Inflammatory macrophage treated with lipopolysaccharide for 4 hours (primary cell): ENCODE results near the gene THAP10.
"Not testable (repeated sequence)": the region's sequence is repeated elsewhere in the genome, so short reads cannot be mapped to it uniquely, and the experiment has no call there.

ENCODE experiments used
- DNase-seq: peaks from one replicate; pipeline ENCODE4 v3.0.0-alpha.2; 2020

Gene THAP10

DNA sequence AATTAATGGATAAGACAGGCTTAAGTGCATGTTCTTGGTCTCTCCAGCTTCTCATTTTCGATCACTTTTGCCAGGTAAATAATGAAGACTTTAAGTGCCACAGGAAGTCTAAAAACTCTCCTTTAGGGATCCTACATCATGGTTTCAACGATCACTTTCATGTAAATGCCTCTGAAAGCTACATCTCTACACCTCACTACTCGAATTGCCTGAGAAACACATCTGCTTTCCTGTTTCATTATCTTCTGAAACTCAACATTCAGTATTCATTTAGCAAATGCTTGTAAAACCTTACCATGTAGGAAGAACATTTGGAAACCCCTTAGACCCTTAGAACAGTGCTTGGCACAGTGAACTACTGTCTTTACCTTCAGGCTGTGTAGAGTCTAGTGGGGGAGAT is 16.2 kb downstream of the THAP10 start:
- no peak for DNase-seq

DNA sequence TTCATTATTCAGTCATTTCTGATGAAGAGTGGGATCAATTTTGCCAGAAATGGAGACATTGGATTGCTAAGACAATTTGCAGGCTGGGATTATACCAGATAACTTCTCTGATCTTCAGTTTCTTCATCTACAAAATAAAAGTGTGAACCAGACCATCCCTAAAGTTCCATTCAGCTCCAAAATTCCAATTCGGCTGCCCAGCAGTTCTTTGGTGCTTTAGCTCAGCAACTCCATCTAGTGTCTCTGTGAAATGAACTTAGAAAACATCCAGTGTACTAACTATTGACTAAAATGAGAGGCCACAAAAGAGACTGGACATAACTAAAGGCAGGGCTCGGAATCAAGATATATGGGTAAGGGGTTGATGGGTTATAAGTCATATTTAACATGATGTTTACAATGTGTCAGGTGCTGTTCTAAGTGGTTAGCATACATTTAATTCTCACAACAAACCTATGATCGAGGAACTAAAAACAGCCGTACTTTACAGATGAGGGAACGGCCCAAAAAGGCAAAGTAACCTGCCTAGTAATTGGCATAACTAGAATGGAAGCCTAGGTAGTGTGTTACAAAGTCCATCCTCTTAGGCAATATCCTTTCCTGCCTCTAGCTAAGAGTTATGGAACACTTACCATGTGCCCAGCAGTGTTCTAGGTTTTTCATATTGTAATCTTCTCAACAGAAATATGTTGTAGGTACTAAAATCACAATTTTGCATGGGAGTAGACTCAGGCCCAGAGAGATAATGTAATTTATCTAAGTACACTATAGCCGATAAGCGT is 17.0 kb downstream of the THAP10 start:
- DNase-seq, result no peak

DNA sequence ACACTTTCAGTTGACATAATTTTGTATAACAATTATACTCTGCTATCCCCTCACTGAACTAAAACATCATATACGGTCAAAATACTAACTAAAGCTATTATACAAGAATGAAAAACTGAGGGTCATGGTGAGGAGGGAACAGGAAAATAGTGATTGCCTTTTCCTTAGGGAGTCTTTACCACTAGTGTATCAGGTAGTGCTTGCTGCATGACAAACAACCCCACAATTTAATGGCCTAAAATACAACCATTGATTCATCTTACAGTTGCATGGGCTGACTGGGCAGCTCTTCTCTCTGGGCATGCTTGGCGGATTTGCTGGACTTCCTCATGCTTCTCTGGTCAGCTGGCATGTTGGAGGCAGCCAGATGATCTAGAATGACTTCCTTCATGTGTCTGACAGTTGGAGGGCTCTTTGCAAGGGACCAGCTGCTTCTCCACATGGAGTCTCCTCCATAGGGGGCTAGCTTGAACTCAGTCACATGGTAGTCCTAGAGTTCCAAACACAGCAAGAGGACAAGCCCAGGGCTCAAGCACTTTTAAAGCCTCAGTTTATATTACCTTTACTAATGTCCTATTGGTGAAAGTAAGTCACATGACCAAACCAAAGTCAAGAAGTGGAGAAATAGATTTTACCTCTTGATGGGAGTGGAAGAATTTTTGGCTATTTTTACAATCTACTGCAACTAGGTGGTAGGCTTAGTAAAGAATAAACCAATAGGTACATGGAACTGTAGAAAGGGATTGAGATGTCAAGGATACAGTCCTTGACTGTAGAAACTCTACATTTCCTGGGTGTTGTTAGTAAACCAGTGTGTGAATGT is 18.8 kb downstream of the THAP10 start:
- no peak for DNase-seq

DNA sequence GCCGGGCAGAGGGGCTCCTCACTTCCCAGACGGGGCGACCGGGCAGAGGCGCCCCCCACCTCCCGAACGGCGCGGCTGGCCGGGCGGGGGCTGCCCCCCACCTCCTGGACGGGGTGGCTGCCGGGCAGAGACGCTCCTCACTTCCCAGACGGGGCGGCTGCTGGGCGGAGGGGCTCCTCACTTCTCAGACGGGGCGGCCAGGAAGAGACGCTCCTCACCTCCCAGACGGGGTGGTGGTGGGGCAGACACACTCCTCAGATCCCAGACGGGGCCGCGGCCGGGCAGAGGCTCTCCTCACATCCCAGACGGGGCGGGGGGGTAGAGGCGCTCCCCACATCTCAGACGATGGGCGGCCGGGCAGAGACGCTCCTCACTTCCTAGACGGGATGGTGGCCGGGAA is 20.7 kb downstream of the THAP10 start:
- DNase-seq, result not testable (repeated sequence)

DNA sequence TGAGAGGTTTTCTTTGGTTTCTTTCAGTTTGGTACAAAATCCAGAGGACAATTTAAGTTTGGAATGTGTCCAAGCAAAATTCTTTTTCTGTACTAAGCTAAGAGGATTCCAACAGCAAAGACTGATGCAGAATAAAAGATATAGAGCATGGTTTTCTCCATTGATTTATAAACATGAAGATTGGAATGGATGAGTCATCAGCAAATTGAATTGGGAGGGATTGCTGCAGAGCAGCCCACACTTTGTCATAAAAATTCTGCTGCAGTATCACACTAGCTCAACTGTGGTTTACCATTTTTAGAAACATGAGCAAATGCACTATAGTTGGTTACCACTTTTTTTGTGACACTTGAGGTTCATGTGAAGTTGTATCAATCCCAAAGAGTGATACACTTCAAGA is 22.2 kb downstream of the THAP10 start:
- DNase-seq, result no peak

DNA sequence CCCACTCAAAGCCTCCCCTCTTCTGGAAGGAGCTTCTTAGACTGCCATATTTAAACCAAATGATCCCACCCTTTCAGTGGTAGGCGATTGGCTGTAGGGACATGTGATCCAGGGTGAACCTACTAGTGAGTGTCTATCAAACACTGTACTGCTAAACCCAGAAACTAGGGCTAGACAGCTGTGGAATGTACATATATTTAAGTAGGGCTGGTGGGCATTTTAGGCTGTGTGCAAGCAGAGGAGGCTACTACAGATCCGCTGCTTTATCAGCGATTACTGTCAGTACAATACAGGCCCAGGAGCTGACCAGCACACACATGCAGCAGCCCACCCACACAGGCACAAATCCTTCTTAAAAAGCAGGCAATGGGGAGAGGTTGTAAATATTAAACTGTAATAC is 22.9 kb downstream of the THAP10 start:
- DNase-seq, result no peak

DNA sequence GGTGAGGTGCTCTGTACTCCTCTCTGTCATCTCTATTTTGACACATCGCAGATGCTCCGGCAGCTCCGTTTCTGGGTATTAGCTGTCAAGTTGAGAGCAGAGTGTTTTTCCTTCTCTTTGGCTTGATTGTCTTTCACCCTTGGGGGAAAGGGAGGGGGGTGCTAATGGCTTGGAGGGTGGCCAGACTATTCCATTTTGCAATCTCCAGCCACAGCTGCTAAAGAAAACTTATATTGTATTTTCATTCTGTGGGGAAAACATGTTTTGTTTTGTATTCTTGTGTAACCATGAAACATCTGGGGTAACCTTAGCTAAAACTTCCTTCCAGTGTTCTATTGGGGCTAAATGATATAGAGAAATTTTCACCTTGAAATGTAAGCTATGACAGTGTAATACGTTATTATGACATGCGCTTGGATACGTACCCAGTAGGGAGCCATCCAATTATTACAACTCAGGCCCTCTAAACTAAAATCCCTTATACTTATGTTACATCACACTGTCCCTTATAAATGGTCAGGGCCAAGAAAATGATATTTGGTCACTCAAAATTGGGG is 24.2 kb downstream of the THAP10 start:
- DNase-seq, result no peak

DNA sequence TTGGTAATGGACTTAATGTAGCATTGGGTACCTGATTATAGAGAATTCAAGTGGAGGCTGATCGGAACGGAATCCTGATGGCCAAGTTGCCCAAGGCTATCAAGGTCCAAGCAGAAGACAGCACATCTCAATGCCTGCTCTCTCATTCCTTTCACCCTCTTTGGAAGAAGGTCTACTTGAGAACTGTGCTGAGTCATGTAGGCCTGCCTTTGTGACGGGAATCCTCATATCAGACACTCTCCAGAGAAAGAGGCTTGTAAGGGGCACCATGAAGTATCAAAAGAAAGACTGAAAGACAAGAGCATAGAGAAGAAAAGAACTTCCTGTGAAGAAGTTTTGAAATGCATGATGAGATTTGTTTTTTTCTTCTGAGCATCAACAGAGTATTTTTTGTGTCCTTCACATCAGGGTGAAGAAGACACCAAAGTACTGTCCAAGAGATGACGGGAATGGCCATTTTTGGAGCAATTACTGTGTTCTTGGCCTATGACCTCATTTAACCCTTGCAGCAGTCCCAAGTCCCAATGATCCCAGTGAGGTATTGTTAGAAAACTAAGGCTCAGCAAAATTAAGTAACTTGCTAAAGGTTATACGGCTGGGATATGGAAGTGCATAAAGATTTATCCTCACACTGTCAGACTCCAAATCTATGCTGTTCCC is 25.1 kb downstream of the THAP10 start:
- no peak for DNase-seq

DNA sequence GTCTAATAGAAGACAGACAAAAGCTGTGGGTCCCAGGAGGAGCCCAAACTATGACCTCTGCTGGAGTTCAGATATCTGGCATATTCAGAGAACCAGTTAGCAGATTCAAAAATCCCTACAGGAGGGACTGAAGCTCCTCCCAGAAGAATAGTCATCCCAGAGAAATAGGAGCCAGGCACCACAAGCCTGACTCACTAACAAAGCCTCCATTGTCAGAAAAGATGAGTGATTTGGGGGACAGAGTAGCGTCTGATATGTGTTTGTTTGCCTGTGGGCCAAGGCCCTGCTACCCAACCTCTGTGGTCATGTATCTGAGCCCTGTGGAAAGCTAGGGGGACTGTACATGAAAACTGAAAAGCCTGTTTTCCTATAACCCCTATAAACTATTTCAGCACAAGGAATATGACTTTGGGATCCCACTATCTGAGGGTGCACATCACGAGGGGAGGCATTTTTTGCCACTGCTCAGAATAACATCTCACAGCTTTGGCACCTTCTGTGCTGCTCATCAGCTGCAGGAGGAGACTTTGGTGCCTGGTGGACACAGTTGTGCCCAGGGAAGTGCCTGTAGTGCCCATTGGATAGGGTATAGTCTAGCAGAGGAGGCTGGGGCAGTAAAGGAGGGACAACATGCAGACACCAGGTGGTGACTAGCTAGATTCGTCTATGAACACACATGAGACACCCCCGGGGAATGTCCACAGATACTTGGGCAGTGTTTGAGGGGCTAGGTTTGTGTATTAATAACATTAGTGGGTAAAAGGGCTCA is 28.6 kb downstream of the THAP10 start:
- DNase-seq, result no peak

DNA sequence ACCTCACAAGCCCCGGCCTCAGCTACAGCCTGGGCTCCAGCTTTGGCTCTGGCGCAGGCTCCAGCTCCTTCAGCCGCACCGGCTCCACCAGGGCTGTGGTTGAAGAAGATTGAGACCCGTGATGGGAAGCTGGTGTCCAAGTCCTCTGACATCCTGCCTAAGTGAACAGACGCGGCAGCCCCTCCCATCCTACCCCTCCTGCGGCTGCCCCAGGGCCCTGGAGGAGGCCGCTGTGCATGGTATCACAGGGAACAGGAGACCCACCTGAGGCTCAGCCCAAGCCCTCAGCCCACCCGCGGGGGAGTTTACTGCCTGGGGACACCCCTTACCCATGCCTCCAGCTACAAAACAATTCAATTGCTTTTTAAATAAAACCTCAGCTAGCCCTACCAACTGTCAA is 32.2 kb downstream of the THAP10 start:
- no peak for DNase-seq

DNA sequence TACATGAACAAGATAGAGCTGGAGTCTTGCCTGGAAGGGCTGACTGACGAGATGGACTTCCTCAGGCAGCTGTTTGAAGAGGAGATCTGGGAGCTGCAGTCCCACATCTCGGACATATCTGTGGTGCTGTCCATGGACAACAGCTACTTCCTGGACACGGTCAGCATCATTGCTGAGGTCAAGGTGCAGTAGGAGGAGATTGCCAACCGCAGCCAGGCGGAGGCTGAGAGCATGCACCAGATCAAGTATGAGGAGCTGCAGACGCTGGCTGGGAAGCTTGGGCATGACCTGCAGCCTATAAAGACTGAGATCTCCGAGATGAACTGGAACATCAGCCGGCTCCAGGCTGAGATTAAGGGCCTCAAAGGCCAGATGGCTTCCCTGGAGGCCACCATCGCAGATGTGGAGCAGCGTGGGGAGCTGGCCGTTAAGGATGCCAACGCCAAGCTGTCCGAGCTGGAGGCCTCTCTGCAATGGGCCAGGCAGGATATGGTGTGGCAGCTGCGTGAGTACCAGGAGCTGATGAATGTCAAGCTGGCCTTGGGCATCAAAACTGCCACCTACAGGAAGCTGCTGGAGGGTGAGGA is 32.8 kb downstream of the THAP10 start:
- no peak for DNase-seq

DNA sequence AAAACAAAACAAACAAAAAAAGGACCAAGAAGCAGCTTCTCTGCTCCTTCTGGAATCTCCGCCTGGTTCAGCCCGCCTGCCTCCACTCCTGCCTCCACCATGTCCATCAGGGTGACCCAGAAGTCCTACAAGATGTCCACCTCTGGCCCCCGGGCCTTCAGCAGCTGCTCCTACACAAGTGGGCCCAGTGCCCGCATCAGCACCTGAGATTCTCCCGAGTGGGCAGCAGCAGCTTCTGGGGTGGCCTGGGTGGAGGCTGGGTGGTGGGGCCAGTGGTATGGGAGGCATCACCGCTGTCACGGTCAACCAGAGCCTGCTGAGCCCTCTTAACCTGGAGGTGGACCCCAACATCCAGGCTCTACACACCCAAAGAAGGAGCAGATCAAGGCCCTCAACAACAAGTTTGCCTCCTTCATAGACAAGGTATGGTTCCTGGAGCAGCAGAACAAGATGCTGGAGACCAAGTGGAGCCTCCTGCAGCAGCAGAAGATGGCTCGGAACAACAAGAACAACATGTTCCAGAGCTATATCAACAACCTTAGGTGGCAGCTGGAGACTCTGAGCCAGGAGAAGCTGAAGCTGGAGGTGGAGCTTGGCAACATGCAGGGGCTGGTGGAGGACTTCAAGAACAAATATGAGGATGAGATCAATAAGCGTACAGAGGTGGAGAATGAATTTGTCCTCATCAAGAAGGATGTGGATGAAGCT is 33.5 kb downstream of the THAP10 start:
- not testable (repeated sequence) for DNase-seq

DNA sequence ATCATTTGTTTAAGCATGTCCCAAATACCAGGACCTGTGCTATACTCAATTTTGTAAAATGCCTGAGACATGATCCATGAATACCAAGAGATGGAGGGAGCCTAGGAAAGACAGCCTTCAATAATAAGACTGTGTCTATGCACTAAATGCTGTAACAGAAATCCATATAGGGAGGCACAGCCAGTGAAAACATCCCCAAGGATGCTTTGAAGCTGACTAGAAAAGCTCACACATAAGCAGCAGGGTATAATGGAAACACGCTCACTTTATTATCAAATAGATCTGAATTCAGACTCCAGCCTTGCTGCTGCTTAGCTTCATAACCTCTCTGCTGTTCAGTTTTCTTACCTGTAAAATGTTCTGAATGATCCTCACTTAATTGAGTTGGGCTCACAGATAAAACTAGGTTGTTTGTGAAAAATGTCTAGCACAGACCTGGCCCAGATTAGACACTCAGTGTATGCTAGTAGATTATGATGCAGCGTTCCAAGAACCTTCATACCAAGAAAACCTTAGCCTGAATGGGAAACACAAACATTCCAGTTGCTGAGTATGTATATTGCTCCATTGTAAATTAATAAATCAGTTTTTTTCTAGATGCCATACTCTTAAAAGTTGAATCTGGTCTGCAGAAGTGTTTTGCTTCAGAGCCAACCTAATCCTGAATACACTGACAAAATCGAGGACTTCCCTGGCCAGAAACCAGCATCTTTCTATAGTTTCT is 34.5 kb downstream of the THAP10 start:
- DNase-seq, result no peak

DNA sequence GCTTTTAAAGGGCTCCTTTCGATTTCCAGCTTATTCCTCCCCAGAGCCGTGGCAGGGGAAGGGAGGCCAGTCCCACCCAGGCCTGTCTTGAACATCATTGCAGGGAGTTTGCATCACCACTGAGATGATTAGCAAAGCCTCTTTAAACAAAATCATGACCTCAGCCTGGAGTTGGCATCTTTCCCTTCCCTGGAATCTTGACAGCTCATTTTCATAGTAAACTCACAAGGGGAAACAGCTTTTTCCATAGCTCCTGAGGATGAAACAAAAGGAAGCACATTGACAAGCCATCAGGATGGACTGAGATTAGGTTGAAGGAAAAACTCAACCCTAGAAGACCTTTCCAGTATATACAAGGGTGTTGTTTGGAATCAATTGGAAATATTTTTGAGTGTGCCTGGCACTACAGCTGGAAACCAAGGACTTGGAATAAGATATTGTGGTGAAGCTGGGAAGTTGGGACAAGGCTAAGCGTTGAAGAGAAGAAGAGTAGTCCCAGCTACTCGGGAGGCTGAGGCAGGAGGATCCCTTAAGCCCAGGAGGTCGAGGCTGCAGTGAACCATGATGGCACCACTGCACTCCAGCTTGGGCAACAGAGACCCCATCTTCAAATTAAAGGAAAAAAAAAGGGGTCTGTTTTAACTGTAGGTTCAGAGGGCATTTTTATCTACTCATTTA is 35.2 kb downstream of the THAP10 start:
- no peak for DNase-seq

DNA sequence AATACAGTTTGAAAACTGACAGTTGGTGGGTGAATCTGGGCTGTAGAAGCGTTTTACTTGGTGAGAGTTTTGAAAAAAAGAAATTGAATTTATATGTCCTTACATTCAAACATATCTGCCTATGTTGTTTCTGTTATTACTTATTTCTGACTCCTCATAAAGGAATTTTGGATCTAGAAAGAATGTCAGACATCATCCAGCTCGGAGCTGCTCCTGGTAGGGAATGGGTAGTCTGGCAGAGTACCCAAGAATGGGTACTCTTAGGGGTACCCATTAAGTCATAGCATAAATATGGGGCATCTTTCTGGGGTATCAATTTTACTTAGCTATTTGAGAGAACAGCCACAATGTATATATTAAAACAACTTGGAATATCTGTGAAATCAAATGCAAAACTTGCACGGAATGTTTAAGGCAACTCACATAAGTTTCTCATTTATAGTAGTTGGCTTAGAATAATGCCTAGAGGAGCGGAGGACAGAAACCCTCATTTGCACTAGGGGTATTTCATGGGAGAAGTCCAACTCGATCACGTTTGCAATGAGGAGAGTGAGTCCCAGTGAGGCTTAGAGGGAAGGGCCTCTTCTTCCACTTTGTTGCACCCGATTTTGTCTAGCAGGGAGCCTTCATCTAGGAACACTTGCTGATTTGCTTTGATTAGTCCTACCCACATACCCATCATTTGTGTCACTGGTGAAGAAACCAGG is 35.9 kb downstream of the THAP10 start:
- DNase-seq, result no peak

DNA sequence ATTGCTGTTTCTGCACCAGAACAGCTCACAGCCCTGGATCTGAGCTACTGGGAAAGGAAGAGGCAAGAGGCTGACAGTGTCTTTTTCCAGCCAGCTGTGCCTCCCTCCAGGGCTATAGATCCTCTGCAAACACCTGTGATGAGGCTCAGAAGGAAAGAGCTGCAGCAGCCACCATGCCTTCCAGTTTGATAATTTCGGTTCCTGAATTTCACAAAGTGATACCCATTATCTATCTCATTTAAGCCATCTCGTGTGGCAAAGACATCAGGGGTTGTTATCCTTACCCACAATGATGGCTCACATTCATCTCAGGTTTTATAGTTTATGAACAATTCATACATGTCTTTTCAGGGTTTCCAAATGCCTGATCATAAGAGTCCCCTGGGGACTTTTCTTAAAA is 36.5 kb downstream of the THAP10 start:
- no peak for DNase-seq

DNA sequence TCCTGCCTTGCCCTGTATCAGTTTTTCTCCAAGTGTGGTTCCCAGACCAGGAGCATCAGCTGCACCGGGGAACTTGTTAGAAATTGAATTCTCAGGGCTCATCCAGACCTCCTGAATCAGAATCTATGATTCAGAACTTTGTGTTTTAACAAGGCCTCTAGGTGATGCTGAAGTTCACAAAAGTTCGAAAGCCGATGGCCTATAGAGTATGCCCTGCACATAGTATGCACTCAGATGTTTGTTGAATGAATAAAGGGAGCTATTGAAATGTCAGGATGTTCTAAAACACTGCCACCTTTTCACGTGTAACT is 37.6 kb downstream of the THAP10 start:
- DNase-seq, result no peak

DNA sequence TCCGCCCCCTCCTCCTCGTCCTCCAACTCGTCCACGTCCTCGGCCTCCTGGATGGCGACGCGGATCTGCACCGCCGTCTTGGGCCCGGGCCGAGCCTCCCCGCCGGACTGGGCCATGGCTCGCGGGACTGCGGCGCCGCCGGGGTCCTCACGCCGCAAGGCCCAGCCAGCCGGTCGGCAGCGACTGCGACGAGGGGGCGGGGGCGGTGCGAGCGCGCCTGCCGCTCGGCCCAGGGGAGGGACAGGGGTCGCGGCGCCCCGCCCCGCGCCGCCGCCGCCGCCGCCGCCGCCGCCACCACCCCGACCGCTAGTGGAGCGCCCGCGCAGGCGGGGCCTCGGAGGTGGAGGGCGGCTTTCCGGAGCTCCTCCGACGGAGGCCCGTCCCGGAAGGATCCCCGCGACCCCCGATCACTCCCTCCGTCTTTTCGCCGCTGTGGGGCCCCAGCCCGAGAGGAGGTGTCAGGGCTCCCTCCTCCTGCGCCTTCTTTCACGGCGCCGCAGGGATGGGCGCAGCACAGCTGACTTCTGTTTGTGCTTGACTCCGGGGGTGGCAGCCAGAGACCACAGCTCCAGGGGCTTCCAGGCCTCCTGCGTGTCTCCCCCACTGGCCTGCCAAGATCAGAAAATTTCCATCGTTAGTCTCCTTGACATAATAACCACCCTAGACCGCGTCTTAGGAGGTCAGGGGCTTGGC is 38.1 kb downstream of the THAP10 start, which contains the start of gene LARP6:
Gene LARP6 (minus strand): TSS at position 185 of the 693 bp plus-strand sequence. CDS start 69 bp downstream, at position 116.
- DNase-seq, result no peak
